Central memory CD8-positive, alpha-beta T cell (primary cell): Measurements from ENCODE around the gene CIZ1.
"Not testable (repeated sequence)": the region's sequence is repeated elsewhere in the genome, so short reads cannot be mapped to it uniquely, and the experiment has no call there.

Source experiments
- ATAC-seq: fragments of 150-1000 bp; cut with Tn5 transposase; replicated peaks from 2 replicates; pipeline ENCODE4 v1.10.0; 2022; ENCODE audit warnings: mild to moderate bottlenecking, moderate FRiP score, moderate number of reproducible peaks; ENCODE audit not compliant: poor library complexity, severe bottlenecking; ENCODE audit errors: extremely low read depth
- DNase-seq, 2 donors: peaks; one replicate each; pipeline ENCODE4 v3.0.0; 2021; ENCODE audit warnings: low spot score in 2 of 2
- H3K27ac Mint-ChIP-seq: one replicate; pipeline ENCODE4 v1.8.0; 2022; ENCODE audit warnings: low read depth, mild to moderate bottlenecking, moderate library complexity, mixed read lengths
- H3K27me3 Mint-ChIP-seq: one replicate; pipeline ENCODE4 v1.8.0; 2022; ENCODE audit warnings: mixed read lengths
- H3K36me3 Mint-ChIP-seq: one replicate; pipeline ENCODE4 v1.8.0; 2022; ENCODE audit warnings: mild to moderate bottlenecking, moderate library complexity, mixed read lengths; ENCODE audit not compliant: insufficient read depth
- H3K4me1 Mint-ChIP-seq: one replicate; pipeline ENCODE4 v1.8.0; 2022; ENCODE audit warnings: mixed read lengths
- H3K4me3 Mint-ChIP-seq: one replicate; pipeline ENCODE4 v1.8.0; 2022; ENCODE audit warnings: mild to moderate bottlenecking, moderate library complexity, mixed read lengths
- H3K9me3 Mint-ChIP-seq: one replicate; pipeline ENCODE4 v1.8.0; 2022; ENCODE audit warnings: mixed read lengths

CIZ1 gene

GRCh38 chr9:128138001-128138400 lies 53.4 kb downstream of the CIZ1 start:
- Mint-ChIP-seq H3K9me3 (no peaks in the 10 kb centered on the region), H3K27me3 (peaks cover 9% of the 10 kb centered on the region), H3K27ac (no peak overlapping the region), H3K36me3 (peaks cover 2% of the 10 kb centered on the region), H3K4me1 (peaks cover 5% of the 10 kb centered on the region), H3K4me3 (no peak overlapping the region)
- no peak for ATAC-seq
- no peak for DNase-seq

- DNase-seq (no peak), ATAC-seq (no peak)
- peaks cover 2% of the 10 kb centered on the region for H3K36me3 Mint-ChIP-seq
- peaks cover 18% of the 10 kb centered on the region for H3K27me3 Mint-ChIP-seq
- H3K4me1 Mint-ChIP-seq: peaks cover 3% of the 10 kb centered on the region
- H3K9me3 Mint-ChIP-seq: no peaks in the 10 kb centered on the region
- H3K27ac Mint-ChIP-seq: no peak overlapping the region
- H3K4me3 Mint-ChIP-seq: no peak overlapping the region
Observed at GRCh38 chr9:128136816-128137793, 54.3 kb downstream of the CIZ1 start.

- not testable (repeated sequence) for H3K4me1 Mint-ChIP-seq, ATAC-seq, H3K27ac Mint-ChIP-seq, H3K9me3 Mint-ChIP-seq, DNase-seq, H3K4me3 Mint-ChIP-seq, H3K36me3 Mint-ChIP-seq
- peaks cover 29% of the 10 kb centered on the region for H3K27me3 Mint-ChIP-seq
Observed at GRCh38 chr9:128135561-128135960, 55.8 kb downstream of the CIZ1 start.

GRCh38 chr9:128132139-128132538 lies 59.2 kb downstream of the CIZ1 start:
- not testable (repeated sequence) for DNase-seq, H3K9me3 Mint-ChIP-seq, H3K27ac Mint-ChIP-seq, H3K4me3 Mint-ChIP-seq, ATAC-seq
- H3K36me3 Mint-ChIP-seq: peaks cover 11% of the 10 kb centered on the region
- H3K27me3 Mint-ChIP-seq: peaks cover 29% of the 10 kb centered on the region
- H3K4me1 Mint-ChIP-seq: peaks cover 15% of the 10 kb centered on the region

GRCh38 chr9:128131346-128131745 lies 60.0 kb downstream of the CIZ1 start:
- H3K36me3 Mint-ChIP-seq, H3K9me3 Mint-ChIP-seq, ATAC-seq, H3K4me3 Mint-ChIP-seq, H3K27ac Mint-ChIP-seq, DNase-seq: not testable (repeated sequence)
- Mint-ChIP-seq H3K4me1 (peaks cover 17% of the 10 kb centered on the region), H3K27me3 (peaks cover 29% of the 10 kb centered on the region)

- not testable (repeated sequence) for ATAC-seq, H3K9me3 Mint-ChIP-seq, H3K4me3 Mint-ChIP-seq, H3K27ac Mint-ChIP-seq, H3K36me3 Mint-ChIP-seq, DNase-seq
- peaks cover 29% of the 10 kb centered on the region for H3K27me3 Mint-ChIP-seq
- H3K4me1 Mint-ChIP-seq: peaks cover 24% of the 10 kb centered on the region
Observed at GRCh38 chr9:128130651-128131050, 60.7 kb downstream of the CIZ1 start.

GRCh38 chr9:128129976-128130590 lies 61.3 kb downstream of the CIZ1 start:
- peak in 1 of 2 donors; percentile 31 for DNase-seq
- Mint-ChIP-seq H3K27me3 (peaks cover 29% of the 10 kb centered on the region), H3K4me1 (peaks cover 30% of the 10 kb centered on the region), H3K4me3 (peak overlapping the region; percentile 99)
- H3K9me3 Mint-ChIP-seq, H3K27ac Mint-ChIP-seq, H3K36me3 Mint-ChIP-seq, ATAC-seq: not testable (repeated sequence)

GRCh38 chr9:128128836-128129590 lies 62.4 kb downstream of the CIZ1 start:
- Mint-ChIP-seq H3K4me3 (peak overlapping the region; percentile 99), H3K27me3 (peaks cover 29% of the 10 kb centered on the region), H3K4me1 (peaks cover 34% of the 10 kb centered on the region), H3K9me3 (no peaks in the 10 kb centered on the region), H3K36me3 (peaks cover 11% of the 10 kb centered on the region), H3K27ac (no peak overlapping the region)
- DNase-seq (no peak), ATAC-seq (no peak)

GRCh38 chr9:128127990-128128835 lies 63.2 kb downstream of the CIZ1 start:
- Mint-ChIP-seq H3K27me3 (peaks cover 22% of the 10 kb centered on the region), H3K36me3 (peaks cover 16% of the 10 kb centered on the region), H3K4me3 (peak overlapping the region; percentile 99), H3K27ac (peak overlapping the region; percentile 99), H3K4me1 (peaks cover 34% of the 10 kb centered on the region), H3K9me3 (no peaks in the 10 kb centered on the region)
- DNase-seq: peak; percentile 84 to 87
- ATAC-seq: peak; percentile 84

GRCh38 chr9:128127568-128127989 lies 63.8 kb downstream of the CIZ1 start, which contains the start of gene PTGES2:
Gene PTGES2, minus strand, starts transcription at chr9:128127729. Its CDS starts 12 bp downstream, at chr9:128127717.
- ATAC-seq (peak; percentile 73), DNase-seq (peak; percentile 67 to 69)
- Mint-ChIP-seq H3K27me3 (peaks cover 15% of the 10 kb centered on the region), H3K4me3 (peak within 1 kb of the TSS; percentile 99), H3K36me3 (peaks cover 18% of the 10 kb centered on the region), H3K4me1 (peaks cover 34% of the 10 kb centered on the region), H3K27ac (peak within 1 kb of the TSS; percentile 99), H3K9me3 (no peaks in the 10 kb centered on the region)

- no peaks in the 10 kb centered on the region for H3K27me3 Mint-ChIP-seq
- peak overlapping the region; percentile 99 for H3K4me3 Mint-ChIP-seq
- peaks cover 26% of the 10 kb centered on the region for H3K36me3 Mint-ChIP-seq
- peaks cover 34% of the 10 kb centered on the region for H3K4me1 Mint-ChIP-seq
- ATAC-seq (no peak), DNase-seq (no peak)
- H3K27ac Mint-ChIP-seq: peak overlapping the region; percentile 53
- H3K9me3 Mint-ChIP-seq: no peaks in the 10 kb centered on the region
Observed at GRCh38 chr9:128125580-128126354, 65.6 kb downstream of the CIZ1 start.
